NCI-H1436 treated with DMSO at 0.1 percent for 48 hours (cell line): Measurements from ENCODE around the gene OGDH.
"Not testable (repeated sequence)": the region's sequence is repeated elsewhere in the genome, so short reads cannot be mapped to it uniquely, and the experiment has no call there.

Source experiments
- DNase-seq: peaks from one replicate; lab custom pipeline; 2025; lab: John Stamatoyannopoulos, UW

The OGDH gene

DNA sequence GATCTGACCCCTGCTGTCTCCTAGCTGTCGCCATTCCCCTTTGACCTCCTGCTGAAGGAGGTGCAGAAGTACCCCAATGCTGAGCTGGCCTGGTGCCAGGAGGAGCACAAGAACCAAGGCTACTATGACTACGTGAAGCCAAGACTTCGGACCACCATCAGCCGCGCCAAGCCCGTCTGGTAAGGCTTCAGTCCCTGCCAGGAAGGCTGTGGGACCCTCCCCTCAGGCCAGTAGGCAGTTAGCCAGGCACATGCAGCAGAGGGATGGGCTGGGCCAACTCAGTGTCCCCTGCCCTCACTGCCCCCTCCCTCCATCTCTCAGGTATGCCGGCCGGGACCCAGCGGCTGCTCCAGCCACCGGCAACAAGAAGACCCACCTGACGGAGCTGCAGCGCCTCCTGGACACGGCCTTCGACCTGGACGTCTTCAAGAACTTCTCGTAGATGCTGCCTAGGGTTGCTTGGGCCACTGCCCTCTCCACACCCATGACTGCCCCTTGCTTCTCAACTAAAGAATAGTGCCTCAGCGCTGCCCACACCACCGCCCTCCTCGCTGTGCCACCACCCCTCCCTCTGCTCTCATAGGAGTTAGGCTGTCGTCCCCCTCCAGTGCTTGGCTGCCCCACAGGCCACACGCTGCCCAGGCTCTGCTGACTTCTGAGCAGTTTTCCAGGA, 101.3 kb downstream of the OGDH start:
- DNase-seq = no peak

DNA sequence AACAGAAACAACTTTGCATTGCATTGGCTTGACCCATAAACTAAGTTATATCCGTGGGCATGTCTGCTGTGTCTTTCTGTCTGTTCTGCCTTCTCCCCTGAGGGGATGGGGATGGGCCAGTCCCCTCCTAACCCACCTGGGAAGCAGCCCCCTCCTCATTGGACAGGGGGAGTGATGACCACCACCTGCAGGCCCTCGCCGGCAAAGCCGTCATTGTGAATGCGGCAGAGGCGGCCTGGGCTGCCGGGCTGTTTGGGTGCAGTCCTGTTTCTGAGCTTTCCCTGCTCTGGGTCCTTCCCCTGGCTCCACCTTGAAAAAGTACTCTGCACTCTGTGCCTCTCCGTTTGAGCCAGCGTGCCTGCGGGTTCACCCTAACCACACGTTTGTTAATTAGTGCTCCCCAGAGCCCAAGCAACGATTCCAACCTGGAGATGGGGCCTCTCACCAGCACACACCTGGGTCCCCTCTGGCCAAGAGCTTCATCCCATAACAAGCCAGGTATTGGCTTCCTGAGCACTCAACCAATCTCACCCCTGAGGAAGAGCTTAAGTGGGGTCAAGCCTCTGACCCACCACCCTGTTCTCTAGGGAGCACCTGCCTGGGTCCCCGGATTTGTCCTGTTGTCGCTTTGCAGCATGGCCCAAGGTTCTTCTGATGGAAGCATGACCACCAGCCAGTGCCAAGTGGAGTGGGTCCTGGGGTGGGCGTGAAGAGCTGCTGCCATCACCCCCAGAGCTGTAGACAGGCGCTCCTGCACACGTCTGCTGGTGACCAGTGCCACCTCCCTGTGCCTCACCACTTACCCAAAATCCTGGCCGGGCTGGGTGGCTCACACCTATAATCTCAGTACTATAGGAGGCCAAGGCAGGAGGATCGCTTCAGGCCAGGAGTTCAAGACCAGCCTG, 102.8 kb downstream of the OGDH start:
- no peak for DNase-seq

DNA sequence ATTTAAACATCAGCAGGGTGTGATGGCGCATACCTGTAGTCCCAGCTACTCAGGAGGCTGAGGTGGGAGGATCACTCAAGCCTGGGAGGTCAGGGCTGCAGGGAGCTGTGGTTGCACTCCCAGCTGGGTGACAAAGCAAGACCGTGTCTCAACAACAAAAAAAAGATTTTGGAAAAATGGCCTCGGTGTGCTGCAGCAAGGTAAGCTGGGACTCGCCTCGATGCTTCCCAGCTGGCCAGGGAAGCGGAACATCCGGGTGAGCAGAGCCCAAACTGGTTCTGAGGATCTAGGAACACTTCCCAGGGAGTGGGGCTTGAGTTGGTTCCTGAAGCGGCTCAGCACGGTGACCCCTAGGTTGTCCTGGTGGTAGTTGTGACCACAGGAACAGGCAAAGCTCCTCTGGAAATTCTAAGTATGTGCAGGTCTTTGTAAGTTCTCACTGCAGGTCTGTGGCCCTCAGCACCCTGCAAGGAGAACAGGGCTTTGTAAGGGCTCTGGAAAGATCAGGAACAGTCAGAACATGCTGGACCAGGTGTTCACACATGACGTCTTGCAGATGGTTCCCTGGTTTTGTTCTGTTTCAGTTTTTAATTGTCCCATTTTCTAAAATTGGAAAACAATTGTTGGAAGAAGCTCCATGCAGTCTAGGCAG, 103.6 kb downstream of the OGDH start:
- no peak for DNase-seq

DNA sequence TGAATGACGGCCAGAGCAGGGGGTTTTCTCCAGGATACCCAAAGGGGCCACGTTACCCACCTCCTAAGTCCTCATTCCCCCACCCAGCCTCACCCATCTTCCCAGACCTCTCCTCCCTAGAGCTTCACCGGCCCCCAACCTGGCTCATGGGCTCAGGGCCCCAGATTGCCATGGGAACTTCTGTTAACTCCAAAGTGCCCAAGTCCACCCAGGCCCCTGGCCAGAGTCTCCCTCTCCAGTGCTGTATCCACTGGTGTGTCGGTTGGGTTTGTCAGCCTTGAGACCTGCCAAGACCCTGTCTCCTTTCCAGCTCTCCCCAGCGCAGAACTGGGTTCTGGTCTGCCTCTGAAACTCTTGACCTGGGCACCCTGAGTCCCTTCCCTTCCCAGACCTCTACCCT, 105.1 kb downstream of the OGDH start:
- DNase-seq = no peak

DNA sequence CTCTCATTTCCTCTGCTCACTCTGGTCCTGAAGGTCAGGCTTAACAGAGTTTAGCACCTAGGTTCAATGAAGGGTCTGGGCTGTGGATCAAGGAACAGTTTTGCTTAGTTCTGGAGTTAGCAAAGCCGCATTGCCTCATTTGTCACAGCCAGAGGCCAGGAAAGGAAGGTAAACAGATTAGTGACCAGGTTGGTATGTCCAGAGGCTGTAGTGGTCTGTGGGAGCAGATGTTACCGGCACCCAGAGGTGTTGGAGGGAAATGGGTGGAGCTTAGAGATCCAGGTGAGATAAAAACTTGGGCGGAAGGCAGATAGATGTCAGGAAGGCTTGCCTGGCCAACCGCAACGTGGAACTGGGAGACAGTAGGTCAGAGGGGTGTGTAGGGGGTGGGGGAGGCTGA, 105.6 kb downstream of the OGDH start:
- no peak for DNase-seq

DNA sequence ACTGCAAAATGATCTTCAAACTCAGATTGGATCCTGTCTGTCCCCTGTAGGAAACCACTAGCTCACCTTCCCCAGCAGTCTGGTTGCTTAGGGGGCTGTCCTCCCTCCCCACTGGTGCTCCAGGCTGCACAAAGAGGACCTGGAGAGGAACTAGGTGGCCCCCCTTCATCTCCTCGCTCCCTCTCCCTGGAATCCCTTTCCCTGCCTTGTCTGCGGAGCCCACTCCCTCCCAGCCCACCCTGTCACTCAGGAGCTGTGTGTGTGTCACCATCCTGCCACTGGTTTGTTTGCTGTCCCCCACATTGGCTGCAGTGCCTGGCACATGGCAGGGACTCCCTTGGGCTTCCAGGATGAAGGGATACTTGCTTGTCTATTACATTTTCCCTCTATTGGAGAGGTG, 106.7 kb downstream of the OGDH start:
- no peak for DNase-seq

DNA sequence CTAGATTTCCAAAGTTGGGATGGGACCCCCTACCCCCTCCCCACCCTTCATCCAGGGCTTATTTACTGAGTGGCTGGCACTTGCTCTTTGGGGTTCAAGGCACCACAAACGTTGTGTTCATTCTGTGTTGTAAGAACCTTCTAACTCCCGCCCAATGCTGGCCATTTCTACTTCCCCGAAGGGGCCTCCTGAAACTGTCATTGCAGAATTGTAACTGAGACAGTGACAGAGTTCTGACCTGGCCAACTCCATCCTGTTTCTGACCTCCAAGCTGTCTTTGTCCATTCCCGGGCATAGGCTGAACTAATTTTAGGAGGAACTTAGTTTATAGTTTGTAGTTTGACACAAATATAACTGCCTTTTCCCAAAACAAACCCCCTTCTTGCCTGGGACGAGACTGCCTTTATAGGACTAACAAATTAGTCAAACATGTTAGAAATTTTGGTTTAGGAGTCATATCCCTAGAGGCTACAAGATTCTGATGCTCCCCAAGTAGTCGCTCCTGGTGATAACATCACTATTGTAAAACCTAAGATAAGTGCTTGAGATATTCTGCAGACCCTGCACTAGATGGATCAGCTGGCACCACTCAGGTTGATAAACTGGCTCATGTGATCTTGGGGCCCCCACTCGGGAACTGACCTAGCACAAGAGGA, 107.4 kb downstream of the OGDH start:
- no peak for DNase-seq

DNA sequence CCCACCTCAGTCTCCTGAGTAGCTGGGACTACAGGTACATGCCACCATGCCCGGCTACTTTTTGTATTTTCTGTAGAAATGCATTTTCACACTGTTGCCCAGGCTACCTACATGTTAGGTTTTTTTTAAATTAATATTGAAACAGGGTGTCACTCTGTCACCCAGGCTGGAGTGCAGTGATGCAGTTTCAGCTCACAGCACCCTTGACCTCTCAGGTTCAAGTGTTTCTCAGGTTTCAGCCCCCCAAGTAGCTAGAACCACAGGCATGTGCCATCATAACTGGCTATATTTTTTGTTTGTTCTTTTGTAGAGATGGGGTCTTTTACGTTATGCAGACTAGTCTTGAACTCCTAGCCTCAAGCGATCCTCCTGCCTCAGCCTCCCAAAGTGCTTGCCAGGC, 109.8 kb downstream of the OGDH start:
- DNase-seq = no peak

DNA sequence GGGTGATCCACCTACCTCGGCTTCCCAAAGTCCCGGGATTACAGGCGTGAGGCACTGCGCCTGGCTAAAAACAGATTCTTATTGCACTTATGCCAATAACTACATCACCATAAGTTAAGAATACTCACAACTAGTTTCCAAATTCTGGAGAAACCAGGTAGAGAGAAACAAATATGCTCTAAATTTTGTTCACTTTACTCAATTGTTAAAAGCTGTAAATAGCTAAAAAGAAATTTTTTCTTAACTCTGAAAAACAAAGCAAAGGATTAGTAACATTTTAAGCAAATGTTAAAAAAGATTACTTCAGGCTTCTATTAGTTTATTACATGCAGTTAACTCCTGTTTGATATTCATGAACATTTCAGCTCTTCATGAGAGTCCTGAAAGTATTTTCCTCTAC, 113.9 kb downstream of the OGDH start:
- DNase-seq = no peak

DNA sequence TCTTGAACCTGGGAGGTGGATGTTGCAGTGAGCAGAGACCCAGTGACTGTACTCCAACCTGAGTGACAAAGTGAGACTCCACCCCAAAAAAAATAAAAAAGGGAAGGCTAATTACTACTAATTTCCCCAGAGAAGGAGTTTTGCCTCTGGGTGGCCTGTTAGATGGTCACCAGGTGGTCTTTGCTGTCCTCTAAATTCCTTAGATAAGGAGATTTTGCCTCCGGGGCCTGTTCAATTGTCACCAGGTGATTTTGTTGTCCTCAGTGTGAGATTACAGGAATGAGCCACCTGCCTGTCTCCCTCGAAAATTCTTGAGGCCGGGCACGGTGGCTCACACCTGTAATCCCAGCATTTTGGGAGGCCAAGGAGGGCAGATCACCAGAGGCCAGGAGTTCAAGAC, 117.8 kb downstream of the OGDH start:
- no peak for DNase-seq

DNA sequence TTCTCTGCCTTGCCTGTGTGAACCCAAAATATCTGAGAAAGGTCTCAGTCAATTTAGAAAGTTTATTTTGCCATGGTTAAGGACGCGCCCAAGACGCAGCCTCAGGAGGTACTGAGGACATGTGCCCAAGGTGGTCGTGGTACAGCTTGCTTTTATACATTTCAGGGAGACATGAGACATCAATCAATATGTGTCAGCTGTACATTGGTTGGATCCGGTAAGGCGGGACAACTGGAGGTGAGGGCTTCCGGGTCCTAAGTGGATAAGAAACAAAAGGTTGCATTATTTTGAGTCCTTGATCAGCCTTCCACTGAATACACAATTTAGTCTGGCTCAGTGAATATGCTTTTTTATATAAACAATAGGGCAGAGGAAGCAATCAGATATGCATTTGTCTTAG, 119.8 kb downstream of the OGDH start:
- not testable (repeated sequence) for DNase-seq

DNA sequence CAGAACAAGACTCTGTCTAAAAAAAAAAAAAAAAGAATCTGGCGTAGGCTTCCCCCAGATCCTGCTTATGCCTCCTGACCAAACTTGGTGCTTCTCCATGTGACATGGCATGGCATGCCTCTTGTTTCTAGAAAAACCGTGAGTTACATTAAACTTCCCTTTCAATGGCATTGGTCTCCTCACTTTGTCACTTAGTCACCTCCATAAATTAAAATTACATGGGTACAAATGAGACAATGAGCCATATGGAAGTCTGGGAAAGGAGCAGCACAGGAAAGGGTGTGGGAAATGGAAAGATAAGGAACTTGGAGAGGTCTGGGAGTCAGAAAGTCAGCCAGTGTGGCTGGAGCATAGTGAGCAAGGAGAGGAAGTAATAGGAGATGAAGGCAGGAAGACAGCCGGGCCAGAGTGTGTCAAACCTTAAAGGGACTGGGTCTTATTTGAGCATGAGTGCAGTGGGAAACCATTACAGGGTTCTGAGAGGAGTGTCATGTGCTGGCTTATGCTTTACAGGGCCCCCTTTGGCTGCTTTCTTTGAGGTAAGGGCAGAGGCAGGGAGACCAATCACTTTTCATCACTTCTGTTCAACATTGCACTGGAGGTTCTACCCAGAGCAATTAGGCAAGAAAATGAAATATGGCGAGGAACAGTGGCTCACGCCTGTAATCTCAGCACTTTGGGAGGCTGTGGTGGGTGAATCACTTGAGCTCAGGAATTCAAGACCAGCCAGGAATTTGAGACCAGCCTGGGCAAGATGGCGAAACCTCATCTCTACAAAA, 120.9 kb downstream of the OGDH start:
- DNase-seq = no peak

DNA sequence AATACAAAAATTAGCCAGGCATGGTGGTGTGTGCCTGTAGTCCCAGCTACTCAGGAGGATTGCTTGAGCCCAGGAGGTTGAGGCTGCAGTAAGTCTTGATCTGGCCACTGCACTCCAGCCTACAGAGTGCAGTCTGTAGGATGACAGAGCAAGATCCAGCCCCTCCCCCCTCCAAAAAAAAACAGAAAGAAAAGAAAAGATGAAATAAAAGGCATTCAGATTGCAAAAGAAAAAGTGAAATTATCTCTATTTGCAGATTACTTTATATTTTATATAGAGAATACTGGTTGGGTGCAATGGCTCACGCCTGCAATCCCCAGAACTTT, 121.5 kb downstream of the OGDH start:
- DNase-seq = no peak

DNA sequence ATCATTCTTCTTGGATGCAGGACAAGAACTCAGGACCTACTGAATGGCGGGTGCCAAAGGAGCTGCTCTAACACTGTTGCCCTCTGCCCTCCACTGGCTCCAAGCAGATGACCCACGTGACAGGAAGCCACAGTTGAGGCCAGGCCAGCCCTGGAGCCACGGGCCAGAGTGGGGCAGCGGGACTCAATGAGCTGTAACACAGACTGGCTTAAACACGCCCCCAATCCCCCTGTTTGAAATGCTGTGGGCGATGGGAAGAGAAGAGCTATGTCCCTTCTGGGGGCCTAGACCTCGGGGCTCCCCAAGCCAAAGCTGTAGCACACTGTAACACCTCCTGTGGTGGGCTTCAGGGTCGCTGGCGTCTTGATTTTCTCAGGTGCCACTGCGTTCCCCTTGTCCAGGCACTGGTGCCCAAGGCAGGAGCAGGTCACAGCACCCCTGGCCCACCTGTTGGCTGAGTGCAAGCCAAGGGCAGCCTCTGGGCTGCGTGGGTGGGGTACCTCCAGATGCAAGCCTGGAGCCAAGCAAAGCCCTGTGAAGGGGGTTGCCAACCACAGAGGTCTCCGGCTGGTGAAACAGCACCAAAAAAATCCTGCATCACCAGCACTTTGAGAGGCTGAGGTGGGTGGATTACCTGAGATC, 123.6 kb downstream of the OGDH start:
- DNase-seq = no peak

DNA sequence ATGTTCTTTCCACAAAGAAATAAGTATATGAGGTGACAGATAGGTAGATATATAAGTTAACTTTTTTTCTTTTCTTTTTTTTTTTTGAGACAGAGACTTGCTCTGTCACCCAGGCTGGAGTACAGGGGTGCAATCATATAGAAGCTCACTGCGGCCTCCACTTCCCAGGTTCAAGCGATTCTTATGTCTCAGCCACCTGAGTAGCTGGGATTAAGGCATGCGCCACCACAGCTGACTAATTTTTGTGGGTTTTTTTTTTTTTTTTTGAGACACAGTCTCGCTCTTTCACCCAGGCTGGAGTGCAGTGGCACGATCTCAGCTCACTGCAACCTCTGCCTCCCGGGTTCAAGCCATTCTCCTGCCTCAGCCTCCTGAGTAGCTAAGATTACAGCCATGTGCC, 126.5 kb downstream of the OGDH start:
- not testable (repeated sequence) for DNase-seq

DNA sequence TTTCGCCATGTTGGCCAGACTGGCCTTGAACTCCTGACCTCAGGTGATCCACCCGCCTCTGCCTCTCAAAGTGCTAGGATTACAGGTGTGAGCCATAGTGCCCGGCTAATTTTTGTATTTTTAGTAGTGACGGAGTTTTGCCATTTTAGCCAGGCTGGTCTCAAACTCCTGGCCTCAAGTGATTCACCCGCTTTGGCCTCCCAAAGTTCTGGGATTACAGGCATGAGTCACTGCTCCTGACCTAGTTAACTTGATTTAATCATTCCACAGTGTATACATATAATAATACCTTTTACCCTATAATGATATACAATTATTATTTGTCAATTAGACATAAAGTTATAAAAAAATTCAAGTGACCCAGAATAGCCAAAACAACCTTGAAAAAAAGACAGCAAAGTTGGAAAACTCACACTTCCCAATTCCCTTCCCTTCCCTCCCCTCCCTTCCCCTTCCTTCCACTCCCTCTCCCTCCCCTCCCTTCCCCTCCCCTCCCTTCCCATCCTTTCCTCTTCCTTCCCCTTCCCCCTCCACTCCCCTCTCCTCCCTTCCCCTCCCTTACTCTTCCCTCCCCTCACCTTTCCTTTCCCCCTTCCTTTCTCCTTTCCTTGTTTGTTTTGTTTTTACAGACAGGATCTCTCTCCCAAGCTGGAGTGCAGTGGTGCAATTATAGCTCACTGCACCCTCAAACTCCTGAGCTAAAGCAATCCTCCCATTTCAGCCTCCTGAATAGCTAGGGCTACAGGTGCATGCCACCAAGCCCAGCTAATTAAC, 127.5 kb downstream of the OGDH start:
- no peak for DNase-seq

DNA sequence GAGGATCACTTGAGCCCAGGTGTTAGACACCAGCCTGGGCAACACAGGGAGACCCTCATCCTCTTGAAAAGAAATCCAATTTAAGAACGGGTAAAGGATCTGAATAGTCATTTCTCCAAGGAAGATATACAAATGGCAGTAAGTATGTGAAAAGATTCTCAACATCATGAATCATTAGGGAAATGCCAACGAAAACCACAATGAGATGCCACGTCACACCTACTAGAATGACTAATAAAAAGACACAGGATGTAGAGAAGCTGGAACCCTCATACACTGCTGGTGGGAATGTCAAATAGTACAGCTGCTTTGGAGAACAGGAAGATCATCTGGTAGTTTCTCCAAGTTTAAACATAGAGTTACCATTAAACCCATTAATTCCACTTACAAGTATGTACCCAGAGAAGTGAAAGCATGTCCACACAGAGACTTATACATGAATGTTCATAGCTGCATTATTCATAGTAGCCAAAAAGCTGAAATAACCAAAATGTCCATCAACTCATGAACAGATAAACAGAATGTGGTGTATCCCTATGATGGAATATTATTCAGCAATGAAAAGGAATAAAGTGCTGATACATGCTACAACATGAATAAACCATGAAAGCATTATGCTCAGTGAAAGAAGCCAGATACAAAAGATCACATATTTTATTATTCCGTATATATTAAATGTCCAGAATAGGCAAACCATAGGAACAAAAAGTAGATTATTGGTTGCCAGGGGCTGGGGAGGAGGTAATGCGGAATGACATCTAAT, 129.2 kb downstream of the OGDH start:
- no peak for DNase-seq

DNA sequence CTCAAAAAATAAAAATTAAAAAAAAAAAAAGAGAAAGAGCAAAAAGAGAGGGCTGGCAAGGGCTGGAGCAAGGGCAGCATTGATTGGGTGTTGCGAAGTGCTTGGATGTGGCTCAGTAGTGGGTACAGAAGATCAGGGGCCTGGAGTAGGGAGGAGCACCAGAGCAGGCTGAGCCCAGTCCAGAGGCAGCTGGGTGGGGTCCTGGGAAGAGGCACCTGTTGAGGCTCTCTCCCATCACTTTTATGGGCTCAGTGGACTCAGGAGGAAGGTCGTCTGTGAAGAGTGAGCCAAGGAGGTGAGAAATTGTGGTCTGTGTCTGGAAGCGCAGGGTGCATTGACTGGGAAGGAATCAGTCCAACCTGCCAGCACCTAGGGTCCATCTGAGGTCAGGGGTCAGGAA, 130.5 kb downstream of the OGDH start:
- DNase-seq = no peak

DNA sequence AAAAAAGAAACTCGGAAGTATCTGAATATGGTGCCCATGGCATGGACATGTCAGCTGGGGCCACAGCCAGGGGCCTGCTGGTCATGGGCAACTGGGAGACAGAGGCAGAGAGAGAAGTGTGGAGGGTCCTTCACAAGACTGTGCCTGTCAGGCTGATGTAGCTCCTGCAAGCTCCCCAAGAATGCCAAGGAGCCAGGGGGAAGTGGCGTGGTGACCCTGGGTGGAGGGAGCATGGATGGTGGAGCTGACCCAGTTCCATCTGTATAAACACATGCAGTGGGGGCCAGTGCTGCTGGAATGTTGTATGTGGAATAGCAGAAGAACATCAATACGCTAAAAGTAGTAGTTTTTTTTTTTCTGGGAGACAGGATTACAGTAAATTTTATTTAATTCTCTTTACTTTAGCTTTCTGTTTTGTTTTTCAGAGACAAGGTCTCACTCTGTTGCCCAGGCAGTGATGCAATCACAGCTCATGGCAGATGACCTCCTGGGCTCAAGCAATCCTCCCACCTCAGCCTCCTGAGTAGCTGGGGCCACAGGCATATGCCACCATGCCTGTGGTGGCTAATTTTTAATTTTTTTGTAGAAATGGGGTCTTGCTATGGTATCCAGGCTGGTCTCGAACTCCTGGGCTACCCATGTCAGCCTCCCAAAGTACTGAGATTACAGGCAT, 131.8 kb downstream of the OGDH start:
- DNase-seq = no peak
